ENCODE measurements around the gene ARSD. TPM values are rescaled to one million over a fixed set of nuclear protein-coding genes. Genes with fewer than 3 reads are reported as not detected.

The ARSD gene
- total and polyA plus RNA-seq, 2 of the 13 experiments (the other 11 are each of a cell fraction or from before 2014, with no cell fraction given) = 4.8 to 6.8 TPM

DNA sequence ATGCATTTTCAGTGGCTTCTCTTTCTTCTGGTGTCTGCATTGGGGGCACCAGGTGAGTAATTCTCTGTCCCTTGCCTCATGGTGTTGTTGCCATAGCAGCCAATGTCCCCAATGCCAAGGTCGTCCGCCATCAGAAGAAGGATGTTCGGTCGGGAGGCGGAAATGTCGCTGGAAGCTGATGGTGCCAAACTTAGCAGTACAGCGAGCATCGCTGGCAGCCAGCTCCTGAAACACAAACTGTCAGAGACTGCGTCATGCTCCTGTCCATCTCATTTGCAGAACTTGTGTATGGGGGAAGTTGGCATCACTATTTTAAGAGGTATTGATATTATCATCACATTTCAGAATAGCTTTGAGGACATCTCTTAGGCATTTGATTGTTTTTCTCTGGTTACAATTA lies 29.1 kb upstream of the ARSD start (continued):
- TF ChIP-seq, protein P1, sequence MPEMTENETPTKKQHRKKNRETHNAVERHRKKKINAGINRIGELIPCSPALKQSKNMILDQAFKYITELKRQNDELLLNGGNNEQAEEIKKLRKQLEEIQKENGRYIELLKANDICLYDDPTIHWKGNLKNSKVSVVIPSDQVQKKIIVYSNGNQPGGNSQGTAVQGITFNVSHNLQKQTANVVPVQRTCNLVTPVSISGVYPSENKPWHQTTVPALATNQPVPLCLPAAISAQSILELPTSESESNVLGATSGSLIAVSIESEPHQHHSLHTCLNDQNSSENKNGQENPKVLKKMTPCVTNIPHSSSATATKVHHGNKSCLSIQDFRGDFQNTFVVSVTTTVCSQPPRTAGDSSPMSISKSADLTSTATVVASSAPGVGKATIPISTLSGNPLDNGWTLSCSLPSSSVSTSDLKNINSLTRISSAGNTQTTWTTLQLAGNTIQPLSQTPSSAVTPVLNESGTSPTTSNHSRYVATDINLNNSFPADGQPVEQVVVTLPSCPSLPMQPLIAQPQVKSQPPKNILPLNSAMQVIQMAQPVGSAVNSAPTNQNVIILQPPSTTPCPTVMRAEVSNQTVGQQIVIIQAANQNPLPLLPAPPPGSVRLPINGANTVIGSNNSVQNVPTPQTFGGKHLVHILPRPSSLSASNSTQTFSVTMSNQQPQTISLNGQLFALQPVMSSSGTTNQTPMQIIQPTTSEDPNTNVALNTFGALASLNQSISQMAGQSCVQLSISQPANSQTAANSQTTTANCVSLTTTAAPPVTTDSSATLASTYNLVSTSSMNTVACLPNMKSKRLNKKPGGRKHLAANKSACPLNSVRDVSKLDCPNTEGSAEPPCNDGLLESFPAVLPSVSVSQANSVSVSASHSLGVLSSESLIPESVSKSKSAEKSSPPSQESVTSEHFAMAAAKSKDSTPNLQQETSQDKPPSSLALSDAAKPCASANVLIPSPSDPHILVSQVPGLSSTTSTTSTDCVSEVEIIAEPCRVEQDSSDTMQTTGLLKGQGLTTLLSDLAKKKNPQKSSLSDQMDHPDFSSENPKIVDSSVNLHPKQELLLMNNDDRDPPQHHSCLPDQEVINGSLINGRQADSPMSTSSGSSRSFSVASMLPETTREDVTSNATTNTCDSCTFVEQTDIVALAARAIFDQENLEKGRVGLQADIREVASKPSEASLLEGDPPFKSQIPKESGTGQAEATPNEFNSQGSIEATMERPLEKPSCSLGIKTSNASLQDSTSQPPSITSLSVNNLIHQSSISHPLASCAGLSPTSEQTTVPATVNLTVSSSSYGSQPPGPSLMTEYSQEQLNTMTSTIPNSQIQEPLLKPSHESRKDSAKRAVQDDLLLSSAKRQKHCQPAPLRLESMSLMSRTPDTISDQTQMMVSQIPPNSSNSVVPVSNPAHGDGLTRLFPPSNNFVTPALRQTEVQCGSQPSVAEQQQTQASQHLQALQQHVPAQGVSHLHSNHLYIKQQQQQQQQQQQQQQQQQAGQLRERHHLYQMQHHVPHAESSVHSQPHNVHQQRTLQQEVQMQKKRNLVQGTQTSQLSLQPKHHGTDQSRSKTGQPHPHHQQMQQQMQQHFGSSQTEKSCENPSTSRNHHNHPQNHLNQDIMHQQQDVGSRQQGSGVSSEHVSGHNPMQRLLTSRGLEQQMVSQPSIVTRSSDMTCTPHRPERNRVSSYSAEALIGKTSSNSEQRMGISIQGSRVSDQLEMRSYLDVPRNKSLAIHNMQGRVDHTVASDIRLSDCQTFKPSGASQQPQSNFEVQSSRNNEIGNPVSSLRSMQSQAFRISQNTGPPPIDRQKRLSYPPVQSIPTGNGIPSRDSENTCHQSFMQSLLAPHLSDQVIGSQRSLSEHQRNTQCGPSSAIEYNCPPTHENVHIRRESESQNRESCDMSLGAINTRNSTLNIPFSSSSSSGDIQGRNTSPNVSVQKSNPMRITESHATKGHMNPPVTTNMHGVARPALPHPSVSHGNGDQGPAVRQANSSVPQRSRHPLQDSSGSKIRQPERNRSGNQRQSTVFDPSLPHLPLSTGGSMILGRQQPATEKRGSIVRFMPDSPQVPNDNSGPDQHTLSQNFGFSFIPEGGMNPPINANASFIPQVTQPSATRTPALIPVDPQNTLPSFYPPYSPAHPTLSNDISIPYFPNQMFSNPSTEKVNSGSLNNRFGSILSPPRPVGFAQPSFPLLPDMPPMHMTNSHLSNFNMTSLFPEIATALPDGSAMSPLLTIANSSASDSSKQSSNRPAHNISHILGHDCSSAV (CRISPR knock-in tag; IDR thresholded peaks at IDR 0.05; ENCODE audit: borderline replicate concordance) = no peak
- no peak for TF ChIP-seq IKZF1 (IDR thresholded peaks at IDR 0.05)
- no peak for TF ChIP-seq NR2F2 (IDR thresholded peaks at IDR 0.05; ENCODE audit: borderline replicate concordance, low read depth)
- TF ChIP-seq, protein P2, sequence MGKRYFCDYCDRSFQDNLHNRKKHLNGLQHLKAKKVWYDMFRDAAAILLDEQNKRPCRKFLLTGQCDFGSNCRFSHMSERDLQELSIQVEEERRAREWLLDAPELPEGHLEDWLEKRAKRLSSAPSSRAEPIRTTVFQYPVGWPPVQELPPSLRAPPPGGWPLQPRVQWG (CRISPR knock-in tag; IDR thresholded peaks at IDR 0.05; ENCODE audit: borderline replicate concordance, low read depth) = no peak
- no peak for TF ChIP-seq ZNF761 (CRISPR knock-in tag; conservative IDR thresholded peaks at IDR 0.05)
- TF ChIP-seq MYNN (CRISPR knock-in tag; IDR thresholded peaks at IDR 0.05; ENCODE audit: low read depth) = no peak
- TF ChIP-seq TAF15 (IDR thresholded peaks at IDR 0.05; ENCODE audit: low read depth, low read length, poor library complexity, severe bottlenecking) = no peak
